Epithelial cell of prostate (primary cell): ENCODE results near the gene NKG7.
"Not testable (repeated sequence)": the region's sequence is repeated elsewhere in the genome, so short reads cannot be mapped to it uniquely, and the experiment has no call there.

Experiments used
- DNase-seq: peaks from one replicate; pipeline ENCODE4 v3.0.0-alpha.2; 2011; ENCODE audit warnings: low read depth, low spot score
- H3K27ac ChIP-seq: fragments of 450-650 bp; 2 replicates; pipeline ENCODE4 v1.5.1; 2017; ENCODE audit warnings: mild to moderate bottlenecking

The NKG7 gene, protein sequence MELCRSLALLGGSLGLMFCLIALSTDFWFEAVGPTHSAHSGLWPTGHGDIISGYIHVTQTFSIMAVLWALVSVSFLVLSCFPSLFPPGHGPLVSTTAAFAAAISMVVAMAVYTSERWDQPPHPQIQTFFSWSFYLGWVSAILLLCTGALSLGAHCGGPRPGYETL

DNA sequence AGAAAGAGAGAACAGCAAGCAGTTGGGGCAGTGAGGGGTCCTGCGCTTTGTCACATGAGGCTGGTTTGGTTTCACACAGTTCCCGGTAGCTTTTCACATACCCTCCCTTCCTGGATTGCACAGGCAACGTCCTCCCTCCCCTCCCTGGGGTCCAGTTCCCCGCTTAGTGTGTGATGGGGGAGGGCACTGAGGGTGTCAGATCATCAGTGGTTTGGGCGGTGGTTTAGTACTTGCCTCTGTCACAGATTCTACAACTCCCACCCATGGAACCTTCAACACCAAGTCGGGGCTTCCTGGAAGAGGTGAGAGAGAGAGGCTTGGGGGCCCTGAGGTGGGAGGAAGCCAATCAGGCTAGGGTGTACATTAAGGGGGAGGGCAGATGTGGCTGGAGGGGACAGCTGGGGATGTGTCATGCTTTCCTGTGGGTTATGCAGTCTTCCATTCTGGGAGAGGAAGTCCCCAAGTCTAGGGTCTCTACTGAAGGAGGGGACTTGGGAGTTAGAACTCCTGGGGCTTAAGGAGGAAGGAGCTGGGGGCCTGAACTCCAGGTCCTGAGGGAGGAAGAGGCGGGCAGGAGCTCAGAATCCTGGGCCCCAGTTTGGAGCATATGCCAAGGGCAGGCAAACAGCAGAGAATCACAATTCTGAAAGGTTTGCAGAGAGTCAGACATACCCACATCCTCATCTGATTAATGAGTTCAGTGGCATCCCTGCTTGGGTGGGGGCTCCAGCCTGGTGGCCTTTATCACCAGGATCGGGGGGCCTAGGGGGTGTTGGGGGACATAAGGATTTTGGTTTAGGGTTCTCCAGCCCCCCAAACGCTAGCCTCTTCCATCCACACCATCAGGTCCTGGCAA, at the start of gene NKG7:
TSS of gene NKG7 (minus strand) at position 6 of the 856 bp plus-strand sequence. CDS start 119 bp downstream, outside the sequence.
- no peak for DNase-seq
- H3K27ac ChIP-seq, result no peak within 1 kb of the TSS

DNA sequence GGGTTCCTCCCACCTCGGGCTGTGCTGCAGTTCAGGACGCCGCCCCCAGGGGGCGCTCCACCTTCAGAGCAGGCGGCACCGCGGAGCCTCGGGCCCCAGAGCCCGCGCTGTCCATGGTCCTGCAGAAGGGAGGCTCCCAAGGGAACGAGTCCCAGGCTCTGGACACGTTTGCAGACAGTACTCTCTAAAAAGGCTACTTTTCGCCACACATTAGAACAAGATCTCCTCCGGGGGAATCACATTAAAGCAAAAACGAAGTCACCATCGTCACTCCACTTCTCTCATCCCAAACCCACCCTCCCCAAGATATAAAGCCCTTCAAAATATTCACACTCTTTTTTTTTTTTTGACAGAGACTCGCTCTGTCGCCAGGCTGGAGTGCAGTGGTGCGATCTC, 49.6 kb upstream of the NKG7 start:
- no peak overlapping the region for H3K27ac ChIP-seq
- no peak for DNase-seq

DNA sequence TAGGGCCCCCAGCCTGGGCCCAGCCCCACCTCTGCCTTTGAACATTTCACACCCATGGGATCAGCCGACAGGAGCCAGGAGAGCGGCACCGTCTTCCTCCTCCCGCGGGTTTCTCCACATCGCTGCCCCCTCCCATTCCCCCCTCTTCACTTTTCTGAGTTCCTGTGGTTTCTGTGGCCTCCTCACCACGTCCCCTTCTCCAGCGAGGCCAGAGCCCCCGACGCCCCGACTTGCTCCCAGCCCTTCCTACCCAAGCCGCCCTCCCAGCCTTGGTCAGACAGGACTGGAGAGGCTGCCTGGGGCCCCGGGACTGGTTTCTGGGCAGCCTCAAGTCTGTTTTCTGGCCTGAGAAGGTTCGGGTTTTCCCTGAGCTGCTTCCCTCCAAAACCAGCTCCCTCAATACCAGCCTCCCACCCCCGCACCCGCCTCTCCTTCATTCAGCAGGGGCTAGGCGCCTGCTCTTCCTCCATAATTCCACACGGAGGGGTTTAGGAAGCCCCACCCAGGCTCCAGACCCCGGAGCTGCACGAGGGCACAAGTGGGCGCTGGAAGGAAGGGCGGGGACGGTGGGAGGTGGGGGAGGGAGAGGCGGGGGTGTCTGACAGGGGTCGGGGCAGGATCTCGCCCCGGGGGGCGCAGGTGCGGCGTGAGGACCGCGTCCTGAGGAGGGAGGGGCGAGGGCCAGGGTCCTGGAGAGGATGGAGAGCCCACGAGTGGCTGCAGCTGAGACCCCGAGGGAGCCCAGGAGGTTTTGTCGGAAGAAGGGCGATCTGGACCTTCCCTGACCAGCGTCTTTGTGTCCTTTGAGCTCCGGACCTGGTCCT, 49.0 kb upstream of the NKG7 start:
- no peak for DNase-seq
- no peak overlapping the region for H3K27ac ChIP-seq

DNA sequence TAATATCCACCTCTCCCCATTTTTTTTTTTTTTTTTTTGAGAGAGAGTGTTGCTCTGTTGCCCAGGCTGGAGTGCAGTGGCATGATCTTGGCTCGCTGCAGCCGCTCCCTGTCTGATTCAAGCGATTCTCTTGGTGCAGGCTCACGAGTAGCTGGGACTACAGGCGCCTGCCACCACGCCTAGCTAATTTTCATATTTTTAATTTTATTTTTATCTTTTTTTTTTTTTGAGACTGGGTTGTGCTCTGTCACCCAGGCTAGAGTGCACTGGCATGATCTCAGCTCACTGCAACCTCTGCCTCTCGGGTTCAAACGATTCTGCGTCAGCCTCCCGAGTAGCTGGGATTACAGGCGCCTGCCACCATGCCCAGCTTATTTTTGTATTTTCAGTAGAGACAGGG, 48.1 kb upstream of the NKG7 start:
- not testable (repeated sequence) for DNase-seq, H3K27ac ChIP-seq

- no peak overlapping the region for H3K27ac ChIP-seq
Measured at GRCh38 chr19:51418707-51419106, 46.3 kb upstream of the NKG7 start.

DNA sequence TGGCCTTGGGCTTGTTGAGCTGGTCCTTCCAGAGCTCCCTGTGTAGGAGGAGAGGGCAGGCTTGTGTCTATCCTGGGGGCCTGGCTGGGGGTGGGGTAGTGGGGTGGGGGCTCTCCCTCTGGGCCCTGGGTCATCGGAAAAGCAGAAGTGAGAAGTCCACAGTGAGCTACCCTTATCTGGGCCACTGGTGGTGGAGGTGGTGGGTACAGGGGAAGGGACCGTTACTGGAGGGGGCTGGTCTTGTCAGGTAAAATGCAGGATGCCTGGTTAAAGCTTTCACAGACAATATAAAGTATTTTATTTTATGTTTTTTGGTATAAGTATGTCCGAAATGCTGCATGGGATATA, 45.3 kb upstream of the NKG7 start:
- no peak overlapping the region for H3K27ac ChIP-seq
- no peak for DNase-seq

More at GRCh38 chr19:51418707-51419106, 46.3 kb upstream of the NKG7 start:
- DNase-seq, result no peak

GRCh38 chr19:51417107-51417809, 44.8 kb upstream of the NKG7 start, which contains the start of gene SIGLEC10:
SIGLEC10 (minus strand) TSS chr19:51417642; CDS start chr19:51417581, 61 bp downstream.
- no peak for DNase-seq
- H3K27ac ChIP-seq, result no peak within 1 kb of the TSS

DNA sequence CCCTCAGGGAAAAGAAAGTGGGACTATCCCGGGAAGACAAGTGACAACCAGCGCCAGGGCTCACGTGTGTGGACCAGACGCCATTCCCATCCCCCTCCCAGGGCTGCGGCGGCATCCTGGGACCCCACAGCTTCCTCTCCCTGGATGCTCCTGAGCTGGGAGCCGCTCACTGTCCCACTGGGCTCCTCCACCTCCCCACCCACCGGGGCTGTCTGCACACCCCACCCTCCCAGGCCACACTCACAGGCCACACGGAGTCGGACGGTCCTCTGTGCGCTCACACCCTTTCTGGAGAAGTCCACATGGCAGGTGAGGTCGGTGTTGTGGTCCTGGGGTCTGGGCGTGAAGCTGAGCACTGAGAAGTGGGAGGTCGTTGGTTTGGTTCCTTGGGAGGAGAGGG, 44.0 kb upstream of the NKG7 start:
- not testable (repeated sequence) for H3K27ac ChIP-seq, DNase-seq

DNA sequence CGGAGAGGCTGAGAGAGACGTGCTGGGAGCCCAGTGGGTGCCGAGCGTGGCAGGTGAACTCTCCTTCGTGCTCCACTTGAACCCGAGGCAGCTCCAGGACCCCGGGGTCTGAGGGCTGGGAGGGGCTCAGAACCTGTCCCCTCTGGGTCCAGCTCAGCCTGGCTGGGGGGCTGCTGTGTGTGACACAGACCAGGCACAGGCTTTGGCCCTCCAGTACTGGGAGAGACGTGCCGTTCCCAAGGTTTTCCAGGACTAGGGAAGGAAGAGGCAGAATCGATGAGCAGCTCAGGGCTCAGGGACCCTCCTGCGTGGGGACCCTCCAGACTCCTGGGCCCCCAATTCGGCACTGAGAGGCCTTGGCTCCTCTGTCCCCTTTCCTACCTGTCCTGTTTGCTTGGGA, 42.7 kb upstream of the NKG7 start:
- H3K27ac ChIP-seq, result no peak overlapping the region
- no peak for DNase-seq

DNA sequence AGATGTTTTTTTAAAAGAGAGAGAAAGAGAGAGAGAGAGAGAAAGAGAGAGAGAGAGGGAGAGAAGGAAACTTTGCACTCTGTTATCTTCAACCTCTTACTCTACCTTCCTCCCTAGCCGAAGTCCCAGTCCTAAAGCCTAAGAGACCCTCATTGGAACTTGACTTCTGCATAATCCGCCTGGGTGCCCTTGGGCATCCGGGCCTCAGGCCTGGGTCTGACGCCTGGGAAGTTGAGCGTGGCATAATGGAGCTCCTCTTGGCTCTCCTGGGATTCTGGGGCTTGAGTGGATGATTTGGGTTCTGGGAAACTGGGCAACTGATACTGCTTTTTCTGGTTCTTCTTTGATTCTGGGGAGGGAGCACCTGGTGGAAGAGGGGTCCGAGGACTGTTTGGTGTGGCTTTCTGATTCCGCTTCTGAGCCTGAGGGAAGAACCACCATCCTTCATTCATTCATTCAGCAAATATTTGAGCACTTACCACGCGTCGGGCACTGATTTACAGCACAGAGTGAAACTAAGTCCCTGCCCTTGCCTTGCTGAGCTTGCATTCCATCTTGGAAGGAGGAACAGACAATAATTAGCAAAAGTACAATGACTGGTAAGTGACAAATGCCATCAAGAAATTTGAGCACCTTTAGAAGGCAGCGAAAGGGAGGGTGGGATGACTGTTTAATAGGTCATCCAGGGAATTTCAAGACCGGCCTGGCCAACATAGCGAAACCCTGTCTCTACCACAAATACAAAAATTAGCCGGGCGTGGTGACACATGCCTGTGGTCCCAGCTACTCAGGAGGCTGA, 38.7 kb upstream of the NKG7 start:
- no peak overlapping the region for H3K27ac ChIP-seq
- no peak for DNase-seq

GRCh38 chr19:51407511-51408131, 35.2 kb upstream of the NKG7 start:
- no peak for DNase-seq
- H3K27ac ChIP-seq, result no peak overlapping the region

DNA sequence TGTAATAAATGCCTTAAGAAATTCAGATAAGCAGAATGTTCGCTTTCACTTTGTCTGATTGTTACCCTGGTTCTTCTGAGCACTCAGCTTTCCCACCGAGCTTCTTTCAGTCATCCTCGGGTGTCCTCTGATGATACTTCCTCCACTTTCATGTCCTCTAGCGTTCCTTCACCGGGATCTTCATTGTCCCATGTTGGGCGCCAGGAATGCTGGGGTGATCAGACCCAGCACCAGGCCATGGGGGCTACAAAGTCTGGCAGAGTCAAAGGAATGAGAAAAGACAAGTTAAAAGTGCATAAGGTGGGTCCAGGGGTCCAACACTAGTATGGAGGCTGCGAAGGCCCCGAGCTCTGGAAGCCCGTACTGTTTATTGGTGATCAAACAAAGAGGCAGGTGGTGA, 29.7 kb upstream of the NKG7 start:
- no peak for DNase-seq
- no peak overlapping the region for H3K27ac ChIP-seq

- not testable (repeated sequence) for H3K27ac ChIP-seq, DNase-seq
Measured at GRCh38 chr19:51399936-51400335, 27.5 kb upstream of the NKG7 start.

DNA sequence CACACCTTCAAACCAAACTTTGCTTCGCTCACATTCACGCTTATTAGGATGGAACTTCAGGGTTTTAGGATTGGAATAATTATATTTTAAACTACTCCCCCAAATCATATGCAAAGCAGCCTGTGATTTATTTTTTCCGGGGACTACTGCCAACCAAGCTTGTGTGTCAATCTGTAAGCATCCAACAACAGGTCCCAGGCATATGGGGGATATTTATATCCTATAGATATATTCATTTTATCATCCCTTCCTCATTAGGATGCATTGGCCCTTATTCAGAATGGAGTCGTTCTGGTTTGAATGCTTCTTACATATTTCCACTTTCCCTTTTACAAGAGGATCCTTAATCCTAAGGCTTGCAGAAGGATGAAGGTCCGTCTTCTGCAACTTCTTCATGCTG, 26.8 kb upstream of the NKG7 start:
- DNase-seq, result no peak

DNA sequence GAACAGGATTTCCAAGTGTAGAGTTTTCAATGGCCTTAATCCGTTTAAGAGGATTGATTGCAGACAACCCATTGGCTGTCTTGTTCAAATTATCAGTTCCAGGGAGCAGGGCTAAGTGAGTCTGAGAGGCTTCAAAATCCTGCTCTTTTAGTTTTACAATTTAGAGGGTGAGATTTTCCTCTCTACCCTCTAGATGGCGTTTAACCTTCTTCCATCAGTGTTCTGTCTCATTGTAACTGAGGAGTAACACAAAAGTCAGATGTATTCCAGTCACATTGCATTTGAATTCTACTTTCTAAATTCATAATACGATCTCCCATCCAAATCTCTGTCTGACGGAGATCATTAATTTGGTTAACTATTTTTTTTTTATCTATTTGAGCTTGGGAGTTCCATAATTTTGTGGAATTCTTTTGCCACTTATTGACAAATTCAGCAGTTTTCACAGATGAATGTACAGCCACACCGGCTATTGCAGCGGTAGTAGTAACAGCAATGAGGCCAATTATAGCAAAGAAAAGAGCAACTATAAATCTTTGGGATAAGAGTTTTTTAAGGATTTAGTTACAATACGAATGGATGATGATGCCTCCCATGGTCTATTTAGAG, 25.7 kb upstream of the NKG7 start:
- H3K27ac ChIP-seq, result no peak overlapping the region
- DNase-seq, result no peak

More for the DNA sequence above, 26.8 kb upstream of the NKG7 start:
- H3K27ac ChIP-seq, result no peak overlapping the region

- not testable (repeated sequence) for DNase-seq, H3K27ac ChIP-seq
Measured at GRCh38 chr19:51397453-51397852, 25.0 kb upstream of the NKG7 start.

DNA sequence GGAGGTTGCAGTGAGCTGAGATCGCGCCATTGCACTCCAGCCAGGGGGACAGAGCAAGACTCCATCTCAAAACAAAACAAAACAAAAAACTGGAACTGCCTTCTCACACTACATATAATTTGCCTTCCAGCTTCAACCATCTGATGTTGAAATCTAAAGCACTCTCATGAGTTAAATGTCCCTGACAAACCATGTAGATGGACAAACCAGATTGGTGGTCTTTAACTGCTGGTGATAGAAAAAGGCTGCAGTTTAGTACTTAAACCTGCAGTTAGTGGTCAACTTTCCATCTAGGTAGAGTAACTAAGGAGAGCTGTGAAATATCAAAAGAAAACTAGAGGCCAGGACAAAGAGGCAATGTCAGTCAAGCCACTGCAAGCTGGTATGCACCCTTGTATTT, 23.7 kb upstream of the NKG7 start:
- DNase-seq, result no peak
- no peak overlapping the region for H3K27ac ChIP-seq

DNA sequence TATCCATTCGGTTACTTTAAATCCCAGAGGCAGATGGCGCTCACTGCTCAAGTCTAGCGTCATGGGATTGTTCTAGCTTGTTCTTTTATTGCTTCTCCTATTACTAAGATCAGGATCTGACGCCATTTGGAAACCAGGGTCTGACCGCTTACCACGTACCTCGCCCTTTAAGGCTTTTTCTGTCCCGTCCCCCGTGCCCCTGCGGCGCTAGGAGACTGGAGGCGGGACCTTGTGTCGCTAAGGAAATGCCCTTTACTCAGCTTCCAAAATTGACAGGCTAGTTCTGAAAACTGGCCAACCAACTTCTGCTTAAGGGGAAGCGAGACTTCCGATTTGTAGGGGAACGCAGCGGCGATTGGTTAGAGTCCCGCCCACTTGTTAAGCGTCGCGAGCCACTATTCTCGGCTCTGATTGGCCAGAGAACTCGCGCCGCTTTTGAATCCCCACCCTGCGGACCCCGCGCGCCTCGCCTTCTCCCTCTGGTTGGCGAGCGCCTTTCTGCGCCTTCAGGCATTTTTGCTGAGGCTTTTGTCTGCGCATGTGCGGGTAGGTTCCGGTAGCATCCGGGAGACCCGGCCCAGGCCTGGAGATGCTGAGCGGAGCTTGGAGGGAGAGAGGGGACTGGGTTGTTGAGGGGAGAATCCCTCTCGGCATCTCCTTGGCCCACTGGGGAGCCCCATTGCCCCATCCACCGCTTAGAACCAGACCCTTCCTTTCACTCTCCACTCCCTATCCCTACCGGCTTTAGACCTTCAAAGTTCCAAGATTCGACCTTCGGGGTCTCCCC, 21.8 kb upstream of the NKG7 start:
- DNase-seq, result peak; percentile 93
- H3K27ac ChIP-seq, result peak overlapping the region; percentile 59
